ENCODE data around the gene THEMIS.

DNA sequence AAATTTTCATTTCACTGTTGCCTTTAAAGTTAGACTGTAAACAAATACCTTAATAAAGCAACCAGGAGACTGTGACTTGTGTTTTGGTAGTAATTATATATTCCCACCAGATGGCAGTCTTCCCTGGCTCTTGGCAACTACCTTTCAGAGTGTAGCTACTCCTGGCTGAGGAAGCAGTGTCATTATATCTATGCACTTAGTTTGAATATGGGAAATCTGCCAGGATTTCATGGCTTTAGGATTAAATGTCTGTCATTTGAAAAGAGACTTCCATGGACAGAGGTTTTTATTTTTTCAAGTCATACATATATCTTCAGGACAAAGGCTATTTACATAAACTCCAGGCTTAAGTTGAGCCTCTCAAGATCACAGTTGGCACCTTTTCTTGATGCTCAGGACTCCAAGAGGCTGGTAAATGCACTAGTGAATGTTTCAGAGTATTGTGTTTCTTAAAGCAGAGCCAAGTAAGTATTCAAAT is 163.8 kb downstream of the THEMIS start:
- TF ChIP-seq, protein P1, sequence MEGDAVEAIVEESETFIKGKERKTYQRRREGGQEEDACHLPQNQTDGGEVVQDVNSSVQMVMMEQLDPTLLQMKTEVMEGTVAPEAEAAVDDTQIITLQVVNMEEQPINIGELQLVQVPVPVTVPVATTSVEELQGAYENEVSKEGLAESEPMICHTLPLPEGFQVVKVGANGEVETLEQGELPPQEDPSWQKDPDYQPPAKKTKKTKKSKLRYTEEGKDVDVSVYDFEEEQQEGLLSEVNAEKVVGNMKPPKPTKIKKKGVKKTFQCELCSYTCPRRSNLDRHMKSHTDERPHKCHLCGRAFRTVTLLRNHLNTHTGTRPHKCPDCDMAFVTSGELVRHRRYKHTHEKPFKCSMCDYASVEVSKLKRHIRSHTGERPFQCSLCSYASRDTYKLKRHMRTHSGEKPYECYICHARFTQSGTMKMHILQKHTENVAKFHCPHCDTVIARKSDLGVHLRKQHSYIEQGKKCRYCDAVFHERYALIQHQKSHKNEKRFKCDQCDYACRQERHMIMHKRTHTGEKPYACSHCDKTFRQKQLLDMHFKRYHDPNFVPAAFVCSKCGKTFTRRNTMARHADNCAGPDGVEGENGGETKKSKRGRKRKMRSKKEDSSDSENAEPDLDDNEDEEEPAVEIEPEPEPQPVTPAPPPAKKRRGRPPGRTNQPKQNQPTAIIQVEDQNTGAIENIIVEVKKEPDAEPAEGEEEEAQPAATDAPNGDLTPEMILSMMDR (IDR thresholded peaks at IDR 0.05; ENCODE audit: insufficient read depth, low read depth, low read length), result peak; percentile 71
- TF ChIP-seq EZH2 (IDR thresholded peaks at IDR 0.05; ENCODE audit: insufficient read depth, low read length), result no peak

Data from astrocyte (in vitro differentiated cells and primary cell).